Neuron (in vitro differentiated cells): ENCODE data around the gene HPD.
"Not testable (repeated sequence)": the region's sequence is repeated elsewhere in the genome, so short reads cannot be mapped to it uniquely, and the experiment has no call there.

Experiments
- H2AFZ ChIP-seq: one replicate; pipeline ENCODE4 v1.6.1; 2013; ENCODE audit warnings: low read depth, mild to moderate bottlenecking, inconsistent platforms, low read length, moderate library complexity
- H3K27me3 ChIP-seq: one replicate; pipeline ENCODE4 v1.6.1; 2013; ENCODE audit warnings: low read length; ENCODE audit not compliant: insufficient read depth
- H3K36me3 ChIP-seq: one replicate; pipeline ENCODE4 v1.6.1; 2013; ENCODE audit warnings: low read length; ENCODE audit not compliant: insufficient read depth
- H3K4me1 ChIP-seq: one replicate; pipeline ENCODE4 v1.6.1; 2013; ENCODE audit warnings: low read length; ENCODE audit not compliant: insufficient read depth
- H3K4me3 ChIP-seq: 2 replicates; pipeline ENCODE4 v1.5.1; 2013; ENCODE audit warnings: mild to moderate bottlenecking, low read length, moderate library complexity
- H3K9me3 ChIP-seq: one replicate; pipeline ENCODE4 v1.6.1; 2013; ENCODE audit warnings: low read length

Gene HPD

GRCh38 chr12:121857322-121858246, 1.1 kb downstream of the HPD start:
- Histone ChIP-seq H3K27me3 (no peaks in the 10 kb centered on the region), H3K36me3 (no peaks in the 10 kb centered on the region), H3K9me3 (no peaks in the 10 kb centered on the region), H2AFZ (no peak overlapping the region), H3K4me3 (no peak overlapping the region), H3K4me1 (peaks cover 22% of the 10 kb centered on the region)

GRCh38 chr12:121852392-121852791, 6.3 kb downstream of the HPD start:
- H3K36me3 ChIP-seq, H3K9me3 ChIP-seq, H3K27me3 ChIP-seq, H3K4me1 ChIP-seq, H3K4me3 ChIP-seq, H2AFZ ChIP-seq: not testable (repeated sequence)

DNA sequence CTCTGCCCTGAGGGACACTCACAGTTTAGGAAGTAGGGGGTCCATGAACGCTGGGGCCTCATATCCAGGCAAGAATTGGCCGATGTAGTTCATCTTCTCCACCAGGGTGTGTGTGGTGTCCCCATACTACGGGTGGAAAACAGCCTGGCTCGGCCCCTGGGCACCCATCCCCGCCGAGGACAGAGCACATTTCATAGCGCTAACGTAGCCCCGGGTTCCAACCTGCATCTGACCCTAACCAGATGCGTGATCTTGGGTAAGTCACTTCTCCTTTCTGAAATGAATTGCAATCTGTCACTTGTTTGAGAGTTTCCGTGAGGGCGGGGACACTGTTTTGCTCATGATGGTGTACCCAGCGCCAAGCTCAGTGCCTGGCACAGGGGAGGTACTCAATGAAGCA, 9.0 kb downstream of the HPD start:
- no peak overlapping the region for H2AFZ ChIP-seq
- no peaks in the 10 kb centered on the region for H3K9me3 ChIP-seq

DNA sequence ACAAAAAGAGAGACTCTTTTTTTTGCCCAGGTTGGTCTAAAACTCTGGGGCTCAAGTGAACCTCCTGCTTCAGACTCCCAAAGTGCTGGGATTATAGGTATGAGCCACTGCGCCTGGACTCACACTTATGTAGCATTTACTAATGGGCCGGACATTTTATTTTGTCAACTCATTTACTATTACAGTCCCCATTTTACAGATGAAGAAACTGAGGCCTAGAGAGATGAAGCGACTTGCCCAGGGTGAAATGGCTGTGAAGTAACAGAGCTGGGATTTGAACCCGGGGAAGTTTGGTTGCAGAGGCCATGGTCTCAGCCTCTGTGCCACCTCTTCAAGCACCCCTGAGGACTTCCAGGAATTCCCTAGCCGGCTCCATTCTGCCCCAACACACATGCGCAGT, 9.4 kb downstream of the HPD start:
- Histone ChIP-seq H3K4me3 (no peak overlapping the region), H3K4me1 (no peaks in the 10 kb centered on the region), H3K36me3 (no peaks in the 10 kb centered on the region), H2AFZ (no peak overlapping the region), H3K9me3 (no peaks in the 10 kb centered on the region), H3K27me3 (no peaks in the 10 kb centered on the region)

More for the DNA sequence above, 9.0 kb downstream of the HPD start:
- no peak overlapping the region for H3K4me3 ChIP-seq
- H3K4me1 ChIP-seq, result no peaks in the 10 kb centered on the region
- no peaks in the 10 kb centered on the region for H3K36me3 ChIP-seq
- H3K27me3 ChIP-seq, result no peaks in the 10 kb centered on the region

- no peaks in the 10 kb centered on the region for H3K9me3 ChIP-seq
- H3K4me1 ChIP-seq, result no peaks in the 10 kb centered on the region
- no peak overlapping the region for H3K4me3 ChIP-seq
- H3K27me3 ChIP-seq, result no peaks in the 10 kb centered on the region
- H3K36me3 ChIP-seq, result no peaks in the 10 kb centered on the region
- H2AFZ ChIP-seq, result no peak overlapping the region
These were observed 13.0 kb downstream of the HPD start for GRCh38 chr12:121845701-121846100.

GRCh38 chr12:121843236-121843982, 15.2 kb downstream of the HPD start:
- H2AFZ ChIP-seq, result no peak overlapping the region
- no peaks in the 10 kb centered on the region for H3K27me3 ChIP-seq
- H3K36me3 ChIP-seq, result no peaks in the 10 kb centered on the region
- H3K4me3 ChIP-seq, result no peak overlapping the region
- H3K4me1 ChIP-seq, result peaks cover 2% of the 10 kb centered on the region
- H3K9me3 ChIP-seq, result no peaks in the 10 kb centered on the region

- no peaks in the 10 kb centered on the region for H3K27me3 ChIP-seq
- peaks cover 2% of the 10 kb centered on the region for H3K4me1 ChIP-seq
- no peaks in the 10 kb centered on the region for H3K36me3 ChIP-seq
- peak overlapping the region; percentile 49 for H2AFZ ChIP-seq
- no peaks in the 10 kb centered on the region for H3K9me3 ChIP-seq
- peak overlapping the region; percentile 53 for H3K4me3 ChIP-seq
These were observed 18.5 kb downstream of the HPD start for GRCh38 chr12:121839993-121840761.

DNA sequence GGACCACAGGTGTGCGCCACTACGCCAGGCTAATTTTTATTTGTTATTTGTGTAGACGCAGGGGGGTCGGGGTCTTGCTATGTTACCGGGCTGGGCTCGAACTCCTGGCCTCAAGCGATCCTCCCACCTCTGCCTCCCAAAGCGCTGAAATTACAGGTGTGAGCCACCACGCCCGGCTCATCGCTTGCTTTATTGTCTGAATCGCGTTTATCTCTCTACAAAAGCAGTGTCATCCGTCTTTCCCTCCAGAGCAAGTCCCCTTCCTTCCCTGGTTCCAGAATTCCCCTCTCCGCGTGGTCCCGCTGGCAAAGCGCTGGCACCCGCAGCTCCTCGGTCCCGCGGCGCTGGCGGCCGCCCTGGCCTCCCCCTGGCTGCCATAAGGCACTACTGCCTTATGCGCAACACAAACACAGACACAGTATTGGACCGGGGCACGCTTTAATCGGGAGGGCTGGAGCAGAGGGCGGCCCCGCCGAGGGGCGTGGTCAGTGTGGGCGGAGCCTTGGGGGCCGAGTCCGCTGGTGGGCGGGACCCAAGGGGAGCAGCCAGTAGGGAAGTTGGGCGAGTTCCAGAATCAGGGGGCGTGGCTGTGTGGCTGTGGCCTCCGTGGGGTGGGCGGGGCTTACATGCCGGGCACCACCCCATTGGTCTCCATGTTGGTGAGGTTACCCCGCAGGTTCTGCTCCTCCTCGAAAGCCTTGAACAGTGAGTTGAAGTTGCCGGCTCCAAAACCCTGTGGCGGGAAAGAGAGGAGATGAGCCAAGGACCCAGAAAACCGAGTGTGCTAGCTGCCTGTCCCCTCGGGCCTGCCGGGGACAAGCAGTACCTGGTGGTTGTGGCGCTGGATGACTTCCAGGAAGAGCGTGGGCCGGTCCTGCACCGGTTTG, 19.3 kb downstream of the HPD start:
- Histone ChIP-seq H3K27me3 (no peaks in the 10 kb centered on the region), H3K4me3 (peak overlapping the region; percentile 53), H3K4me1 (peaks cover 2% of the 10 kb centered on the region), H3K9me3 (no peaks in the 10 kb centered on the region), H2AFZ (peak overlapping the region; percentile 49), H3K36me3 (no peaks in the 10 kb centered on the region)

DNA sequence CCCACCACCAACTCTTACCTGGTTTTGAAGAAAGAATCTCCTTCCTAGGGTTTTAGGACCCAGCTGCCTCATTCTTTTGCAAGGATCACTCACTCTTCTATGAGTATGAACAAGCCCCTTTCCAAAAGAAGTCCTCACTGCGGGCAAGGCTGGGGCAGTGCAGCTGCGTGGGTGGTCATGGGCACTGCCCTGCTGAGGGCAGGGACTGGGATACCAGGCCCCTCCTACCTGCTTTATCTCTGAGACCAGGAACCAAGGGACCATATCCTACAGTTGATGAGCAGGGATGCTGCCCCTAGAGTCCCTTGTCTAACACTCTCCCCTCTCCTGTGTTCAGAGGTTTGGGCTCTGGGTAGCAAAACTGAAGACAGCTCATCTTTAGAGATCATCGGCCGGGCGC, 20.5 kb downstream of the HPD start:
- Histone ChIP-seq H3K4me1 (peaks cover 2% of the 10 kb centered on the region), H3K9me3 (no peaks in the 10 kb centered on the region), H3K27me3 (no peaks in the 10 kb centered on the region), H3K4me3 (no peak overlapping the region), H2AFZ (no peak overlapping the region), H3K36me3 (no peaks in the 10 kb centered on the region)

- Histone ChIP-seq H3K9me3 (no peaks in the 10 kb centered on the region), H2AFZ (no peak overlapping the region)
These were observed 21.0 kb downstream of the HPD start for GRCh38 chr12:121837680-121838079.

GRCh38 chr12:121831571-121832245, 27.0 kb downstream of the HPD start:
- H3K9me3 ChIP-seq, result no peaks in the 10 kb centered on the region
- no peaks in the 10 kb centered on the region for H3K4me1 ChIP-seq
- H3K27me3 ChIP-seq, result no peaks in the 10 kb centered on the region
- no peak overlapping the region for H3K4me3 ChIP-seq
- H2AFZ ChIP-seq, result no peak overlapping the region
- H3K36me3 ChIP-seq, result peaks cover 44% of the 10 kb centered on the region

More at GRCh38 chr12:121837680-121838079, 21.0 kb downstream of the HPD start:
- Histone ChIP-seq H3K4me3 (no peak overlapping the region), H3K4me1 (peaks cover 2% of the 10 kb centered on the region), H3K36me3 (no peaks in the 10 kb centered on the region), H3K27me3 (no peaks in the 10 kb centered on the region)
